IPS-NIHi11 (cell line): ENCODE data around the gene ARL17A.
"Not testable (repeated sequence)": the region's sequence is repeated elsewhere in the genome, so short reads cannot be mapped to it uniquely, and the experiment has no call there.

ENCODE experiments used
- DNase-seq: peaks from one replicate; pipeline ENCODE4 v3.0.0; 2012; ENCODE audit warnings: mixed read lengths, low spot score

Gene ARL17A

GRCh38 chr17:46579083-46580075 lies at the start of gene ARL17A:
ARL17A (minus strand) TSS chr17:46579691; CDS start chr17:46576322, 3,369 bp downstream.
- not testable (repeated sequence) for DNase-seq

DNA sequence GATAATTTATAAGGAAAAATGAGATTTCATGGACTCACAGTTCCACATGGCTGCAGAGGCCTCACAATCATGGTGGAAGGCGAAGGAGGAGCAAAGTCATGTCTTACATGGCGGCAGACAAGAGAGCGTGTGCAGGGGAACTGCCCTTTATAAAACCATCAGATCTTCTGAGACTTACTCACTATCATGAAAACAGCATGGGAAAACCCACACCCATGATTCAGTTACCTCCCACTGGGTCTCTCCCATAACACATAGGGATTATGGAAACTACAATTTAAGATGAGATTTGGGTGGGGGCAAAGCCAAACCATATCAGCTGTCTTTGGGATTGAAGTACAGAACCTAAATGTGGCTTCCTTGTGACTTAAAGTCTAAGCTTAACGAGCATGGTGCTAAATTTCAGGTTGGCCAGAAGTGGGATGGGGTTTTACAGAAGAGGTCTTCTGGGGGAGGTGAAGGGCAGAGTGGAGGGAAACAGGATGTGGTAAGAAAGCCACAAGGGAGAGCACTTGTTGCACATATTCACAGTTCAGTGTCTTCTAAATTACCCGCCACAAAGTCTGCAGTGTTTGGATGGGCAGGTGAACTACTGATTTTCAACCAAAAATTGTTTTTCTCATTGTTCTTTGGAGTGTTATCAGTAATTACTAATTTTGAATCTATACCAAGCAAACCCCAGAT lies 49.4 kb upstream of the ARL17A start:
- not testable (repeated sequence) for DNase-seq

DNA sequence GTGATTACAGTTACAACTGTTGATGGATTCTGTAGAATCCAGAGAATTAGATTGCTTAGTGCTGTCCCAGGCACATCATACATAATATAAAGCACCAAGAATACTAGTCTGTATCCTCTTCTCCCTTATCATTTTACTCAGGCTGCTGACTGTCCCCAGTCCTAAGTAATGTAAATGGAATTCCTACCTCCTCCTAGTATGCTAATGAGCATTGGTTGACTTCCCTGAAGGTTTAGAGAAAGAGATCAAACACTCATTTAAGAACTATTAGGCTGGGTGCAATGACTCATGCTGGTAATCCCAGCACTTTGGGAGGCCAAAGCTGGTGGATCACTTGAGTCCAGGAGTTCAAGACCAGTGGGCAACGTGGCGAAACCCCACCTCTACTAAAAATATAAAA lies 48.0 kb upstream of the ARL17A start:
- not testable (repeated sequence) for DNase-seq

DNA sequence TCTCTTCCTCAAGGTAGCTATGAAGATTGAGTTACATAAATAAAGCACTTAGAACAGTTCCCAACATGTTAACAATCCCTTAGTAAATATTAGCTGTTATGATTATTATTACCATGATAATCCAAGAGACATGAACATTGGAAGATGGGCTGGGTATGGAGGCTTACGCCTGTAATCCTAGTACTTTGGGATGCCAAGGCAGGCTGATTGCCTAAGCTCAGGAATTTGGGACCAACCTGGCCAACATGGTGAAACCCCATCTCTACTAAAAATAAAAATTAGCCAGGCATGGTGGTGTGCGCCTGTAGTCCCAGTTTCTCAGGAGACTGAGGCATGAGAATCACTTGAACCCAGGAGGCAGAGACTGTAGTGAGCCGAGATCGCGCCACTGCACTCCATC lies 45.2 kb upstream of the ARL17A start:
- not testable (repeated sequence) for DNase-seq

- not testable (repeated sequence) for DNase-seq
These were observed 44.3 kb upstream of the ARL17A start for GRCh38 chr17:46623790-46624189.

- not testable (repeated sequence) for DNase-seq
These were observed 39.5 kb upstream of the ARL17A start for GRCh38 chr17:46618975-46619374.

DNA sequence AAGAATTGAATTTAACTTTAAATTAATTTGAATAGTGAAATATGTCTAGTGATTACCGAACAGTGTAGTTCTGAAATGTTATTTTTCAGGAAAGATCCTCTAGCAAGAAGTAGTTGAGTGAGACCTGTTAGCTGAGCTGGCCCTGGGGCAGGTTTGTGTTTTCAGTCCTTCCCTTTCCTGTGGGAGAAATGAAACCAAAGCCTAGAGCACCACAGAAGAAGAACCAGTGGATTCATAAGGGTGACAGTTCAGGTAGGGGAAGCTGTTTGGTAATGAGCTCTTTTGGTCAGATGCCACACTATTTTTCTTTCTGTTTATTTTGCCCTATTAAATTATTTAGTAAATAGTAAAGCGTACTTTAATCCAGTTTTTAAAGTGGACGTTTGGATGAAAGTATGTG lies 37.6 kb upstream of the ARL17A start:
- not testable (repeated sequence) for DNase-seq

- not testable (repeated sequence) for DNase-seq
These were observed 34.4 kb upstream of the ARL17A start for GRCh38 chr17:46613876-46614275.

- not testable (repeated sequence) for DNase-seq
These were observed 31.8 kb upstream of the ARL17A start for GRCh38 chr17:46611304-46611703.

GRCh38 chr17:46603125-46603524 lies 23.6 kb upstream of the ARL17A start:
- DNase-seq: not testable (repeated sequence)

GRCh38 chr17:46600767-46601166 lies 21.3 kb upstream of the ARL17A start:
- not testable (repeated sequence) for DNase-seq

DNA sequence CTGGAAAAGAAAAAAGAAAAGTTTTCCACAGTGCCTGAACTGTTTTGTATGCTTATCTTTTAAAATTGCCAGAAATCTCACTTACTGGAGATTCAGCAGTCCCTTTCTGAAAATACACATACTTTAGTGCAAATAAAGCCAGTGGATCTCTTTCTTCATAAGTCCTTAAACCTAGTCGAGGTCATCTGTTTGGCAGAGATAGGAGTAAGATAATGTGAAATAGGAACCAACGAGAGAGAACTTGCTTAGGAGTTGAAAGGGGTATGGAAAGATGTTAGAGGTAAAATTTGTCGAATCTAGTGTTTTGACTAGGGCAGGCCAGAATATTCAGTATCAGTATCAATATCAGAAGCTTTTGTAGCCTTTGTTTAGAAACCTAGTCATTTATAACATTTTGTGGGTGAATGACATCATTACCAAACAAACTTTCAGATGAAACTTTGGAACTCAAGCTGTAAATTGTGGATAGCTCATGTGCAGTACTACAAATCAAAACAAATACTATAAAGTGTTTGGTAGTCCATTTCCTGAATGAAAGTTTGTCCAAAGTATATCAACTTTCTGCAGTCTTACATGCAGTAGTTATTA lies 18.9 kb upstream of the ARL17A start:
- not testable (repeated sequence) for DNase-seq

GRCh38 chr17:46591332-46591731 lies 11.8 kb upstream of the ARL17A start:
- DNase-seq: not testable (repeated sequence)

- not testable (repeated sequence) for DNase-seq
These were observed 11.0 kb upstream of the ARL17A start, which contains the start of gene NSF for GRCh38 chr17:46590157-46591146. NSF (plus strand) TSS chr17:46590669; CDS start chr17:46590776, 107 bp downstream.

DNA sequence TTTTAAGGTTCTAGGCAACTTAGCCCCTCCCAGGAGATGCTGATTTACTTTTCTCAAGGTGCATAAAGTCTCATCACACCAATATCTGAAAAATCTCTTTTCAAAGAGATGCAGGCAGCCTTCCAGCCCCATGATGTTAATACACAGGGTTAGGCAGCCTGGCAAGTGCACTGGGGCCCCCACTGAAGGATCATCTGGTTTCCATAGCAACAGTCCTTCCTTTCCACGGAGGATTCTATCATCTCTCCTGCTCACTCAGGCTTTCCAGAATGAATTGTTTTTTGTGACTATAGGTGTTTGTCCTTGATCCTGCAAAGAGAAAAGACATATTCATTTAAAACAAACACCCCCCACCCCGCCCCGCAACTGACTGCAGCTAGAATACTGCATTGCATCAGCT lies 6.0 kb upstream of the ARL17A start:
- not testable (repeated sequence) for DNase-seq

GRCh38 chr17:46580082-46580481 lies 591 bp upstream of the ARL17A start:
- DNase-seq: not testable (repeated sequence)

DNA sequence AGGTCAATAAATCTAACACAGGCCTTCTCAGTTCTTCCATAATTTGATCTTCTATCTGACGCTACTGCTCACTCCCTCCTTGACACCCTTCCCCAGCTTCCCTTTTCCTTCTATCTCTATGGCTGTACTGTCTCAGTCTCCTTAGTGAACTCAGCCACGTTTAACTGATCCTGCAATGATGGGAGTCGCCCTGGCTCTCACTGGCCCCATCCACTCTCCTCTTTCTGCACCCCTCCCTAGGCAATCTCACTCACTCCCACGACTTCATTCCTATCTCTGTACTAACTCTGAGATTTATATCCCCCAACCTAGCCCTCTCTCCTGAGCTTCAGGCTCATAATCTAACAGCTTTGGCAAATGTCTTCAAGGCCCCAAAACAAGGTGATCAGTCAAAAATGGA lies 7.7 kb downstream of the ARL17A start:
- not testable (repeated sequence) for DNase-seq

- not testable (repeated sequence) for DNase-seq
These were observed 12.5 kb downstream of the ARL17A start for GRCh38 chr17:46566980-46567379.

DNA sequence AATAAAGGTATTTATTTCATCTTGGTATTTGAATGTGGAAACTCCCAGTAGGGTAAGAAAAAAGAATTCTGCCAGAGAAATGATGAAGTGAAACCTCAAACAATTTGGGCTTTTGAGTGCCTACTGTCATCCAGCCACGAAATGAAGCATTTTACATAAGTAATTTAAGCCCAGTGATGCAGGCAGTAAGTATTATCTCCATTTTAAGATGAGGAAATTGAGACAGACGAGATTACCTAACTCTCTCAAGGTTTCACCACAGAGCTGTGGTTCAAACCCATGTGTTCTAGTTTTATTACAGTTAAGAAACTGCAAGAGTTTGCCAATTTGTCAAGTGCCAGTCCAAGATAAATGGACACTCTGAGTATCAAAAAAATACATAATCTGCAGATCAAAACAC lies 13.2 kb downstream of the ARL17A start:
- DNase-seq: not testable (repeated sequence)

DNA sequence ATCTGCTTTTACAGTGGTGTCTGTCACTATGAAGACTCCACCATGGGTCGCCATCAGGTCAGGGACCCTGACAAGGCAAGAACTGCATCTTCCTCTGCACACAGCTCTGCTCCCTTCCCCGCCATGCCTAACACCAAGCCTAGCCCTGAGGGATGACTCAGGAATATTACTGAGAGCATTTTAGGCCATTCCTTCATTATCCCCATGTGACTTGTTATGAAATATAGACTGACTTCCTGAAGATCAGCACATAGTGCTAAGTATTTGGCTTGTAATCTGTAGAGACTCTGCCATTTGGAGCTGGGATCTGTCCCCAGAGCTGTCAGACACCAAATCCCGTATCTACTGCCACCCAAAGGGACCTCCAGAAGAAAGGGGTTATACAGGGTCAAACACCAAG lies 19.4 kb downstream of the ARL17A start:
- not testable (repeated sequence) for DNase-seq

- not testable (repeated sequence) for DNase-seq
These were observed 20.3 kb downstream of the ARL17A start for GRCh38 chr17:46559155-46559554.
